GM20000 (cell line): Measurements from ENCODE around the gene BHLHE23.

Experiments used
- DNase-seq: peaks from one replicate; pipeline ENCODE4 v3.0.0; 2012; ENCODE audit warnings: low spot score
- CTCF ChIP-seq: IDR thresholded peaks from 2 replicates; pipeline ENCODE4 v1.5.1; 2012; ENCODE audit warnings: mild to moderate bottlenecking, control low read depth; ENCODE audit errors: extremely low read depth, missing control alignments

The BHLHE23 gene

GRCh38 chr20:63006540-63007359, at the start of gene BHLHE23:
Gene BHLHE23, minus strand, starts transcription at chr20:63006964. Its CDS starts 190 bp downstream, at chr20:63006774.
- TF ChIP-seq CTCF: no peak

GRCh38 chr20:63055575-63056235, 48.9 kb upstream of the BHLHE23 start:
- no peak for DNase-seq

More at GRCh38 chr20:63006540-63007359, at the start of gene BHLHE23:
- peak; percentile 74 for DNase-seq

GRCh38 chr20:63054681-63055240, 48.0 kb upstream of the BHLHE23 start:
- no peak for TF ChIP-seq CTCF
- no peak for DNase-seq

More at GRCh38 chr20:63055575-63056235, 48.9 kb upstream of the BHLHE23 start:
- TF ChIP-seq CTCF: no peak

DNA sequence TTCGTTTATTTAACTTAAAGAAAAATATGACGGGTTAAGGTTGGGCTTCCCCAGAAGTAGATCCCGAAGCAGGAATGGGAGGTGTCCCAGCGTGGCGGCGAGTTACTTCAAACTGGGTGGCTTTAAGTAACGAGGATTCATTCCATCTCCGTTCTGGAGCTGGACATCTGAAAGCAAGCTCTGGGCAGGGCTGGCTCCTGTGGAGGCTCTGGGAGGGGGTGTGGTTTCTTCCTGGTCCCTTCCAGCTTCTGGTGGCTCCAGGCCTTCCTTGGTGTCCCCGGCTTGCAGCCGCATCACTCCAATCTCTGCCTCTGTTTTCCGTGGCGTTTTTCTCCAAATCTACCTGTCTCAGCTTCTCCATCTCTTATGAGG, 47.3 kb upstream of the BHLHE23 start:
- no peak for DNase-seq
- no peak for TF ChIP-seq CTCF

DNA sequence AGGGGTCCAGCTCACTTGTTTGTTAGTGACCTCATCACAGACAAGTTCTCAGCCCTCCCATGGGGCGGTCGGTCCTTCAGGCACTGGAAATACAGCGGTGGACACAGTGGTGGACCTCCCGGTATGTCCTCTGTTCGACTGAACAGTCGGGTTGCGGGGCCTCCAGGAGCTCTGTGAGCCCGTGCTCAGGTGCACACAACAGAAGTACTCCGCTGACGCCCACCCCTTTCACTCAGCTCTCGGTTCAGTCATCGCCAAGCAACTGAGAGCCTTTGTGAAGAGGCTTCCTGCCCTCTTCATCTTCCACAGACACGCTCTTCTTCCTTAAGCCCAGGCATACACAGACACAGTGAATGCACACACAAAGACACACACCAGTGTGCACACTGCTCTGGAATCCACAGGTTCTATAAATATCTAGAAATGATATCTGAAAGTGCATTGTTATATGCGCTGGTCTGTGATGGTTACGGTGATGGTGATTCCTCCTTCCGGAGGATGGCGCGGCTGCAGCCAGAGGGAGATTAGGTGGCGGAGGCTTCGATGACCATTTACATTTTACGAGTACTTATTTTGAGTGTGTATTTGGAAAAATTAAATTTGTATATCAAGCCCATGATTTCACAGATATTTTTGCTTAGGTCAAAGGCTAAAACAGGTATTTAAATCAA, 46.8 kb upstream of the BHLHE23 start:
- no peak for DNase-seq
- no peak for TF ChIP-seq CTCF

- no peak for DNase-seq
- TF ChIP-seq CTCF: no peak
Observed at GRCh38 chr20:63052571-63053431, 46.0 kb upstream of the BHLHE23 start.
